ENCODE results near the gene RNH1. TPM values are rescaled to one million over a fixed set of nuclear protein-coding genes. Genes with fewer than 3 reads are reported as not detected.

Gene RNH1
- polyA plus RNA-seq, 3 donors, result 381 to 445 (median 443) TPM

DNA sequence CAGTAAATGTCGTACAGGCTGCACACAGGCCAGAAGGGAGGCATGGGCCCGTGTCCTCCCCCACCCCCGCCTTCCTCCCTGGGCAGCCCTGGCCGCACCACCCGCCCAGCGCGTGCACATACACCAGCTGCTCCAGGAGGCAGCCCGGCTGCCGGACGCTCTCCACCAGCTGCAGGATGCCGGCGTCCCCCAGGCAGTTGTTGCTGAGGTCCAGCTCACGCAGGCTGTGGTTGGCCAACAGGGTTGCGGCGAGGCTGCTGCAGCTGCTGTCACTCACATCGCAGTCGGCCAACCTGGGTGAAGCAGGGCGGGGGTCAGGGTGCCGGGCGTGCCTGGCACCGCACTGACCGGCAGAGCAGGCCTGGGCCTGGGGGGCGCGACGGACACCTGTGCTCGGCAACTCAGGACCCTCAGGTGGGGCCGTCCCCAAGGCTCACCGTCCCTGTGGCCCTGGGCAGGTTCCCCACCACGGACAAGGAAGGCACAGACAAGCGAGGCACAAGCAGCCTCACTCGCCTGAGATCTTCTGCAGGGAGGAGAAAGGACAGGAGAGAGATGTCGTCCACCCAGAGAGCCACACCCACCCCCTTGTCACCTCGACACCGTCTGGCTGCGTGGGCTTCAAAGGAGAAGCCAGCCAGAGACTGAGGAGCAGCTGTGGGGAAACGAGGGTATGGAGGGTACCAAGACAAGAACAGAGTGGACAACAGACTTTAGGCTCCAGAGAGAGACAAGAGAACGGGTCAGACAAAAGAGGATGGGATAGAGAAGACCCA, 12.1 kb downstream of the RNH1 start:
- Mint-ChIP-seq H3K4me3 (no peak overlapping the region), H3K27me3 (ENCODE audit: low read depth in 3 of 3) (peaks cover 0 to 6% (median 2%) of the 10 kb centered on the region in 3 donors), H3K4me1 (no peaks in the 10 kb centered on the region), H3K36me3 (peaks cover 53 to 82% of the 10 kb centered on the region in 2 donors), H3K27ac (peak overlapping the region in 5 of 7 donors; percentile 57 to 84 (median 72)), H3K9me3 (no peaks in the 10 kb centered on the region)
- WGBS (ENCODE audit: insufficient coverage), result 91% methylated on average over 26 of the region's 37 CpGs
- no peak overlapping the region for H2AFZ ChIP-seq (ENCODE audit: insufficient read depth, low read depth, low read length, poor library complexity, severe bottlenecking)
- peaks cover 75 to 80% of the 10 kb centered on the region in 2 donors for H3K36me3 ChIP-seq (replicated peaks in 1 of 2; ENCODE audit: control insufficient read depth in 1 of 2, insufficient read depth in 2 of 2, low read length in 2 of 2)
- H3K79me2 ChIP-seq (ENCODE audit: insufficient read depth, low read length), result peaks cover 33% of the 10 kb centered on the region
- no peak overlapping the region for H3K4me3 ChIP-seq (replicated peaks in 1 of 3; ENCODE audit: low read depth in 2 of 3, low read length in 3 of 3)
- peaks cover 73% of the 10 kb centered on the region for H4K20me1 ChIP-seq (ENCODE audit: insufficient read depth, low read length)
- H3K27ac ChIP-seq (ENCODE audit: low read depth in 1 of 2, low read length in 2 of 2), result no peak overlapping the region
- H3K27me3 ChIP-seq (ENCODE audit: control insufficient read depth in 2 of 2, insufficient read depth in 2 of 2, low read length in 2 of 2), result no peaks in the 10 kb centered on the region
- intact Hi-C loops (cut with micrococcal nuclease), result no loop called here
- no peak overlapping the region for H3K4me2 ChIP-seq (replicated peaks; ENCODE audit: extremely low read depth, low read length, poor library complexity, severe bottlenecking)
- DNase-seq, result no peak
- TF ChIP-seq, protein P1, sequence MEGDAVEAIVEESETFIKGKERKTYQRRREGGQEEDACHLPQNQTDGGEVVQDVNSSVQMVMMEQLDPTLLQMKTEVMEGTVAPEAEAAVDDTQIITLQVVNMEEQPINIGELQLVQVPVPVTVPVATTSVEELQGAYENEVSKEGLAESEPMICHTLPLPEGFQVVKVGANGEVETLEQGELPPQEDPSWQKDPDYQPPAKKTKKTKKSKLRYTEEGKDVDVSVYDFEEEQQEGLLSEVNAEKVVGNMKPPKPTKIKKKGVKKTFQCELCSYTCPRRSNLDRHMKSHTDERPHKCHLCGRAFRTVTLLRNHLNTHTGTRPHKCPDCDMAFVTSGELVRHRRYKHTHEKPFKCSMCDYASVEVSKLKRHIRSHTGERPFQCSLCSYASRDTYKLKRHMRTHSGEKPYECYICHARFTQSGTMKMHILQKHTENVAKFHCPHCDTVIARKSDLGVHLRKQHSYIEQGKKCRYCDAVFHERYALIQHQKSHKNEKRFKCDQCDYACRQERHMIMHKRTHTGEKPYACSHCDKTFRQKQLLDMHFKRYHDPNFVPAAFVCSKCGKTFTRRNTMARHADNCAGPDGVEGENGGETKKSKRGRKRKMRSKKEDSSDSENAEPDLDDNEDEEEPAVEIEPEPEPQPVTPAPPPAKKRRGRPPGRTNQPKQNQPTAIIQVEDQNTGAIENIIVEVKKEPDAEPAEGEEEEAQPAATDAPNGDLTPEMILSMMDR (IDR thresholded peaks at IDR 0.05), result no peak
- no peaks in the 10 kb centered on the region for H3K4me1 ChIP-seq (ENCODE audit: control insufficient read depth in 1 of 2, insufficient read depth in 2 of 2, low read length in 2 of 2)
- H3K9me3 ChIP-seq (replicated peaks in 1 of 2; ENCODE audit: control insufficient read depth in 1 of 2, insufficient read depth in 1 of 2, low read length in 2 of 2), result no peaks in the 10 kb centered on the region
- no peak overlapping the region for H3K9ac ChIP-seq (ENCODE audit: insufficient read depth, low read length, poor library complexity, severe bottlenecking)

DNA sequence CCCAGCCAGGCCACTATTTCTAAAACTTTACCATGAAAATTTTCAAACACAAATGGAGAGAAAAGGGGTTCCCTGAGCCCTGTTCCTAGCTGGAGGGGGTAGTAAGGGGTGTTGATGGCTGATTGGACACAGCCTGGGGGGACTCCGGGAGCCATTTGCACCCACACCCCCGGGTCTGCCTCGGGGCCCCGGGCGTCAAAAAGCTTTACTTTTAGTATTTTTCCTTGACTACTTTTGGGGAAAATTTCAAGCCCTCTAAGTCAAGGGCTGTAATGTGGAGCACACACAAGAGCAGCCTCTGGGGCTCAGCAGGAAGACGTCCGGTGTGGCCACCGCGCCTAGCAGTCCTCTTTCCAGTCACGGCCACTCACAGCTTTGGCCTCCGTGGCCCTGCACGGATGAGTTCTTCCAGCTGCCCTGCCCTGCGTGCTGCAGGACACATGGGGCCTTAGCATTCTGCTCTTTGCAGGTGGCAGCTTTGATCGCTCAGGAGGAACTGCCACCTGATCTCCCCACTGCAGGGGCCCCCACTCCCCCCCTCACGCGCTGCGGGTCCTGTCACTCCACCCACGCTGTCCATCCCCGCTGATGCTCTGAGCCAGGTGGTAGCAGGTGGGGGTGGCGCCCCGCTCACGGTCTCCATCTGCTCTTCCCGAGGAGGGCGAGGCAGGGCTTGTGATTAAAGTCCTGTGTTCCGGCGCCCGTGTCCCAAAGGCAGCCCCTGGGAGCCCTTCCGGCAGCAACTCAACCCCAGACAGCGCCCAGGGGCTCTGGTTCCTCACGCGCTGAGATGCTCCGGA, 14.4 kb downstream of the RNH1 start:
- Histone ChIP-seq H3K4me2 (replicated peaks; ENCODE audit: extremely low read depth, low read length, poor library complexity, severe bottlenecking) (no peak overlapping the region), H3K79me2 (ENCODE audit: insufficient read depth, low read length) (peaks cover 9% of the 10 kb centered on the region), H3K9me3 (replicated peaks in 1 of 2; ENCODE audit: control insufficient read depth in 1 of 2, insufficient read depth in 1 of 2, low read length in 2 of 2) (no peaks in the 10 kb centered on the region), H4K20me1 (ENCODE audit: insufficient read depth, low read length) (peaks cover 50% of the 10 kb centered on the region), H3K27ac (ENCODE audit: low read depth in 1 of 2, low read length in 2 of 2) (no peak overlapping the region), H3K4me1 (ENCODE audit: control insufficient read depth in 1 of 2, insufficient read depth in 2 of 2, low read length in 2 of 2) (no peaks in the 10 kb centered on the region), H3K4me3 (replicated peaks in 1 of 3; ENCODE audit: low read depth in 2 of 3, low read length in 3 of 3) (no peak overlapping the region), H3K9ac (ENCODE audit: insufficient read depth, low read length, poor library complexity, severe bottlenecking) (no peak overlapping the region), H3K36me3 (replicated peaks in 1 of 2; ENCODE audit: control insufficient read depth in 1 of 2, insufficient read depth in 2 of 2, low read length in 2 of 2) (peaks cover 52 to 57% of the 10 kb centered on the region in 2 donors), H2AFZ (ENCODE audit: insufficient read depth, low read depth, low read length, poor library complexity, severe bottlenecking) (no peak overlapping the region), H3K27me3 (ENCODE audit: control insufficient read depth in 2 of 2, insufficient read depth in 2 of 2, low read length in 2 of 2) (no peaks in the 10 kb centered on the region)
- no peak for DNase-seq
- intact Hi-C loops (cut with micrococcal nuclease), result no loop called here
- TF ChIP-seq, protein P1 (IDR thresholded peaks at IDR 0.05), result no peak
- Mint-ChIP-seq H3K27ac (peak overlapping the region in 4 of 7 donors; percentile 62 to 68 (median 66)), H3K4me1 (no peaks in the 10 kb centered on the region), H3K36me3 (peaks cover 40 to 61% of the 10 kb centered on the region in 2 donors), H3K9me3 (no peaks in the 10 kb centered on the region), H3K27me3 (ENCODE audit: low read depth in 3 of 3) (peaks cover 0 to 6% (median 2%) of the 10 kb centered on the region in 3 donors), H3K4me3 (no peak overlapping the region)
- 92% methylated on average over 23 of the region's 32 CpGs for WGBS (ENCODE audit: insufficient coverage)

Measured in CD14-positive monocyte (primary cell).